MM.1S (cell line): Measurements from ENCODE around the gene BTNL8.

Experiments
- CTCF ChIP-seq: fragments of 300-600 bp; sonication (generic); IDR thresholded peaks from 2 replicates; pipeline ENCODE4 v1.5.1; 2016; ENCODE audit warnings: antibody characterized with exemption, low read length, mixed read lengths
- EZH2 ChIP-seq: fragments of 300-600 bp; sonication (generic); optimal IDR thresholded peaks from 2 replicates; pipeline ENCODE3; 2017; ENCODE audit warnings: low read depth, mild to moderate bottlenecking, antibody characterized with exemption, low read length, mixed read lengths
- EZH2phosphoT487 ChIP-seq: fragments of 300-600 bp; sonication (generic); IDR thresholded peaks from 2 replicates; pipeline ENCODE4 v1.6.1; 2018; ENCODE audit warnings: antibody characterized with exemption, low read length

GRCh38 chr5:180977852-180978251 lies 78.9 kb downstream of the BTNL8 start:
- TF ChIP-seq CTCF (no peak), EZH2 (no peak), EZH2phosphoT487 (no peak)
